ENCODE measurements around the gene CCDC88C. TPM values are rescaled to one million over a fixed set of nuclear protein-coding genes. Genes with fewer than 3 reads are reported as not detected.
"Not testable (repeated sequence)": the region's sequence is repeated elsewhere in the genome, so short reads cannot be mapped to it uniquely, and the experiment has no call there.

CCDC88C gene
- total RNA-seq, 1 donor from 2014 or later = 9.4 TPM

- H3K9me3 ChIP-seq (ENCODE audit: control insufficient read depth in 3 of 3, low read length in 3 of 3) = peaks cover 0 to 2% (median 0%) of the 10 kb centered on the region in 3 donors
- no peak overlapping the region for H3K4me3 ChIP-seq (ENCODE audit: low read length in 3 of 3)
- H3K27ac ChIP-seq (ENCODE audit: low read depth, low read length) = no peak overlapping the region
- peaks cover 23 to 38% (median 29%) of the 10 kb centered on the region in 3 donors for H3K36me3 ChIP-seq (ENCODE audit: control insufficient read depth in 3 of 3, insufficient read depth in 3 of 3, low read length in 3 of 3)
- H3K27me3 ChIP-seq (ENCODE audit: control insufficient read depth in 3 of 3, insufficient read depth in 3 of 3, low read length in 3 of 3) = no peaks in the 10 kb centered on the region
- peaks cover 2 to 7% (median 2%) of the 10 kb centered on the region in 3 donors for H3K4me1 ChIP-seq (ENCODE audit: control insufficient read depth in 3 of 3, insufficient read depth in 3 of 3, low read length in 3 of 3)
- H3K9ac ChIP-seq (ENCODE audit: low read depth in 1 of 3, low read length in 3 of 3) = no peak overlapping the region
Measured at GRCh38 chr14:91228112-91229004, 189.3 kb downstream of the CCDC88C start.

- peaks cover 25 to 38% (median 29%) of the 10 kb centered on the region in 3 donors for H3K36me3 ChIP-seq (ENCODE audit: control insufficient read depth in 3 of 3, insufficient read depth in 3 of 3, low read length in 3 of 3)
- no peak overlapping the region for H3K27ac ChIP-seq (ENCODE audit: low read depth, low read length)
- peaks cover 2 to 4% (median 3%) of the 10 kb centered on the region in 3 donors for H3K4me1 ChIP-seq (ENCODE audit: control insufficient read depth in 3 of 3, insufficient read depth in 3 of 3, low read length in 3 of 3)
- H3K4me3 ChIP-seq (ENCODE audit: low read length in 3 of 3) = no peak overlapping the region
- H3K9me3 ChIP-seq (ENCODE audit: control insufficient read depth in 3 of 3, low read length in 3 of 3) = peaks cover 0 to 2% (median 0%) of the 10 kb centered on the region in 3 donors
- no peaks in the 10 kb centered on the region for H3K27me3 ChIP-seq (ENCODE audit: control insufficient read depth in 3 of 3, insufficient read depth in 3 of 3, low read length in 3 of 3)
- H3K9ac ChIP-seq (ENCODE audit: low read depth in 1 of 3, low read length in 3 of 3) = no peak overlapping the region
Measured at GRCh38 chr14:91227183-91227628, 190.4 kb downstream of the CCDC88C start.

- not testable (repeated sequence) for H3K27me3 ChIP-seq (ENCODE audit: control insufficient read depth in 3 of 3, insufficient read depth in 3 of 3, low read length in 3 of 3); H3K9me3 ChIP-seq (ENCODE audit: control insufficient read depth in 3 of 3, low read length in 3 of 3); H3K4me1 ChIP-seq (ENCODE audit: control insufficient read depth in 3 of 3, insufficient read depth in 3 of 3, low read length in 3 of 3); H3K9ac ChIP-seq (ENCODE audit: low read depth in 1 of 3, low read length in 3 of 3); H3K27ac ChIP-seq (ENCODE audit: low read depth, low read length); H3K4me3 ChIP-seq (ENCODE audit: low read length in 3 of 3)
- peaks cover 30 to 41% (median 32%) of the 10 kb centered on the region in 3 donors for H3K36me3 ChIP-seq (ENCODE audit: control insufficient read depth in 3 of 3, insufficient read depth in 3 of 3, low read length in 3 of 3)
Measured at GRCh38 chr14:91226360-91226759, 191.3 kb downstream of the CCDC88C start.

- Histone ChIP-seq H3K4me1 (ENCODE audit: control insufficient read depth in 3 of 3, insufficient read depth in 3 of 3, low read length in 3 of 3) (peaks cover 3 to 6% (median 4%) of the 10 kb centered on the region in 3 donors), H3K9ac (ENCODE audit: low read depth in 1 of 3, low read length in 3 of 3) (no peak overlapping the region), H3K27ac (ENCODE audit: low read depth, low read length) (no peak overlapping the region), H3K9me3 (ENCODE audit: control insufficient read depth in 3 of 3, low read length in 3 of 3) (no peaks in the 10 kb centered on the region), H3K36me3 (ENCODE audit: control insufficient read depth in 3 of 3, insufficient read depth in 3 of 3, low read length in 3 of 3) (peaks cover 39 to 46% (median 44%) of the 10 kb centered on the region in 3 donors), H3K27me3 (ENCODE audit: control insufficient read depth in 3 of 3, insufficient read depth in 3 of 3, low read length in 3 of 3) (no peaks in the 10 kb centered on the region), H3K4me3 (ENCODE audit: low read length in 3 of 3) (no peak overlapping the region)
Measured at GRCh38 chr14:91225025-91225424, 192.6 kb downstream of the CCDC88C start.

- Histone ChIP-seq H3K27ac (ENCODE audit: low read depth, low read length) (no peak overlapping the region), H3K4me1 (ENCODE audit: control insufficient read depth in 3 of 3, insufficient read depth in 3 of 3, low read length in 3 of 3) (peaks cover 3 to 6% (median 4%) of the 10 kb centered on the region in 3 donors), H3K36me3 (ENCODE audit: control insufficient read depth in 3 of 3, insufficient read depth in 3 of 3, low read length in 3 of 3) (peaks cover 32 to 45% (median 38%) of the 10 kb centered on the region in 3 donors), H3K4me3 (ENCODE audit: low read length in 3 of 3) (no peak overlapping the region), H3K9me3 (ENCODE audit: control insufficient read depth in 3 of 3, low read length in 3 of 3) (no peaks in the 10 kb centered on the region), H3K9ac (ENCODE audit: low read depth in 1 of 3, low read length in 3 of 3) (no peak overlapping the region), H3K27me3 (ENCODE audit: control insufficient read depth in 3 of 3, insufficient read depth in 3 of 3, low read length in 3 of 3) (no peaks in the 10 kb centered on the region)
Measured at GRCh38 chr14:91223028-91223783, 194.4 kb downstream of the CCDC88C start.

Other genes starting within 250 kb of the CCDC88C start
- gene GPR68, start 173.1 kb downstream of the CCDC88C start, total RNA-seq = 0.52 TPM
- 75.2 TPM for gene PPP4R3A, start 92.5 kb upstream of the CCDC88C start, total RNA-seq